Thymus (tissue), 11 donors: ENCODE data around the gene PTGES3. TPM values are rescaled to one million over a fixed set of nuclear protein-coding genes. Genes with fewer than 3 reads are reported as not detected.

Source experiments
- DNase-seq, 9 donors: peaks; one replicate each; pipeline ENCODE4 v3.0.0-alpha.2; 2013; ENCODE audit warnings: low spot score in 9 of 9, low read depth in 6 of 9, missing footprints in 1 of 9
- H3K27ac ChIP-seq, 2 donors: one replicate each; pipeline ENCODE4 v1.5.1; 2013; ENCODE audit warnings: control low read depth in 1 of 2, low read depth in 1 of 2, low read length in 1 of 2, mild to moderate bottlenecking in 1 of 2, moderate library complexity in 1 of 2
- H3K27me3 ChIP-seq, 2 donors: one replicate each; pipeline ENCODE4 v1.5.1; 2013; ENCODE audit warnings: low read length in 1 of 2; ENCODE audit not compliant: control insufficient read depth in 2 of 2, insufficient read depth in 1 of 2
- H3K36me3 ChIP-seq, 2 donors: one replicate each; pipeline ENCODE4 v1.5.1; 2013; ENCODE audit warnings: low read length in 1 of 2, mild to moderate bottlenecking in 1 of 2, moderate library complexity in 1 of 2; ENCODE audit not compliant: control insufficient read depth in 2 of 2, insufficient read depth in 2 of 2
- H3K4me1 ChIP-seq, 2 donors: one replicate each; pipeline ENCODE4 v1.5.1; 2013; ENCODE audit warnings: low read length in 2 of 2; ENCODE audit not compliant: control insufficient read depth in 2 of 2, insufficient read depth in 2 of 2
- H3K4me3 ChIP-seq, 2 donors: one replicate each; pipeline ENCODE4 v1.5.1; 2013; ENCODE audit warnings: low read length in 2 of 2, control low read depth in 1 of 2, mild to moderate bottlenecking in 1 of 2
- H3K9me3 ChIP-seq, 2 donors: one replicate each; pipeline ENCODE4 v1.5.1; 2013; ENCODE audit warnings: low read length in 1 of 2, mild to moderate bottlenecking in 1 of 2; ENCODE audit not compliant: control insufficient read depth in 2 of 2, insufficient read depth in 1 of 2
- WGBS: extraction: QIAGEN DNeasy Blood & Tissue Kit; methylation state at CpG from one replicate; pipeline ENCODE4 v1.1.7; 2013; 5-methylcytosine and 5-hydroxymethylcytosine counted together
- polyA plus RNA-seq: library from polyadenylated mRNA; stranded (reverse); fragments of 200-250 nt; gene quantifications from one replicate; pipeline ENCODE4 v1.2.3, GENCODE V29; 2013
- total RNA-seq: library from RNA; stranded (reverse); fragments of 120-200 nt; gene quantifications from one replicate; pipeline ENCODE4 v1.2.4, GENCODE V29; 2013
- donor health status: healthy.

Gene PTGES3
- total and polyA plus RNA-seq, 2 donors = 101 to 161 TPM

GRCh38 chr12:56629459-56630179 lies 58.5 kb downstream of the PTGES3 start:
- peaks cover 15 to 24% of the 10 kb centered on the region in 2 donors for H3K36me3 ChIP-seq
- H3K4me3 ChIP-seq = peak overlapping the region; percentile 94 to 100
- no peaks in the 10 kb centered on the region for H3K27me3 ChIP-seq
- H3K9me3 ChIP-seq = no peaks in the 10 kb centered on the region
- peaks cover 35 to 58% of the 10 kb centered on the region in 2 donors for H3K4me1 ChIP-seq
- under 1% methylated on average over 46 of the region's 46 CpGs for WGBS
- peak in 3 of 9 donors; percentile 19 to 49 (median 37) for DNase-seq
- peak overlapping the region; percentile 81 to 86 for H3K27ac ChIP-seq

GRCh38 chr12:56628671-56629458 lies 59.2 kb downstream of the PTGES3 start:
- H3K9me3 ChIP-seq = no peaks in the 10 kb centered on the region
- H3K27me3 ChIP-seq = no peaks in the 10 kb centered on the region
- DNase-seq = peak in 4 of 9 donors; percentile 44 to 71 (median 55)
- H3K4me3 ChIP-seq = peak overlapping the region; percentile 94 to 100
- WGBS = under 1% methylated on average over 18 of the region's 18 CpGs
- H3K4me1 ChIP-seq = peaks cover 35 to 52% of the 10 kb centered on the region in 2 donors
- H3K36me3 ChIP-seq = peaks cover 15 to 29% of the 10 kb centered on the region in 2 donors
- H3K27ac ChIP-seq = peak overlapping the region; percentile 81 to 86

GRCh38 chr12:56626701-56627100 lies 61.4 kb downstream of the PTGES3 start:
- H3K27ac ChIP-seq = no peak overlapping the region
- H3K36me3 ChIP-seq = peaks cover 23 to 47% of the 10 kb centered on the region in 2 donors
- H3K9me3 ChIP-seq = no peaks in the 10 kb centered on the region
- DNase-seq = no peak
- H3K4me1 ChIP-seq = peaks cover 16 to 30% of the 10 kb centered on the region in 2 donors
- H3K27me3 ChIP-seq = no peaks in the 10 kb centered on the region
- no peak overlapping the region for H3K4me3 ChIP-seq

GRCh38 chr12:56622535-56622934 lies 65.5 kb downstream of the PTGES3 start:
- H3K27ac ChIP-seq = no peak overlapping the region
- H3K27me3 ChIP-seq = no peaks in the 10 kb centered on the region
- WGBS = 97% methylated on average over 1 of the region's 1 CpG
- H3K36me3 ChIP-seq = peaks cover 35 to 76% of the 10 kb centered on the region in 2 donors
- no peak for DNase-seq
- H3K4me3 ChIP-seq = no peak overlapping the region
- H3K4me1 ChIP-seq = peaks cover 0 to 2% of the 10 kb centered on the region in 2 donors
- no peaks in the 10 kb centered on the region for H3K9me3 ChIP-seq

- Histone ChIP-seq H3K27me3 (no peaks in the 10 kb centered on the region), H3K36me3 (peaks cover 73 to 94% of the 10 kb centered on the region in 2 donors), H3K27ac (no peak overlapping the region), H3K4me1 (peaks cover 0 to 4% of the 10 kb centered on the region in 2 donors), H3K9me3 (no peaks in the 10 kb centered on the region), H3K4me3 (no peak overlapping the region)
- DNase-seq = no peak
Observed at GRCh38 chr12:56616925-56617324, 71.2 kb downstream of the PTGES3 start.

- Histone ChIP-seq H3K27ac (no peak overlapping the region), H3K4me1 (peaks cover 0 to 4% of the 10 kb centered on the region in 2 donors), H3K4me3 (no peak overlapping the region), H3K27me3 (no peaks in the 10 kb centered on the region), H3K36me3 (peaks cover 80 to 94% of the 10 kb centered on the region in 2 donors), H3K9me3 (no peaks in the 10 kb centered on the region)
- no peak for DNase-seq
- 98% methylated on average over 3 of the region's 3 CpGs for WGBS
Observed at GRCh38 chr12:56616244-56616643, 71.8 kb downstream of the PTGES3 start.

- H3K27me3 ChIP-seq = no peaks in the 10 kb centered on the region
- H3K27ac ChIP-seq = no peak overlapping the region
- H3K36me3 ChIP-seq = peaks cover 83 to 94% of the 10 kb centered on the region in 2 donors
- WGBS = 97% methylated on average over 8 of the region's 8 CpGs
- H3K9me3 ChIP-seq = no peaks in the 10 kb centered on the region
- no peak overlapping the region for H3K4me3 ChIP-seq
- DNase-seq = no peak
- H3K4me1 ChIP-seq = peaks cover 0 to 4% of the 10 kb centered on the region in 2 donors
Observed at GRCh38 chr12:56614627-56615026, 73.5 kb downstream of the PTGES3 start.
